ENCODE results near the gene PTPRD. TPM values are rescaled to one million over a fixed set of nuclear protein-coding genes. Genes with fewer than 3 reads are reported as not detected.

Gene PTPRD
- total RNA-seq, 1 donor from 2014 or later, result 109 TPM

GRCh38 chr9:9565700-9566099, 1047.1 kb downstream of the PTPRD start:
- TF ChIP-seq CTCF (IDR thresholded peaks at IDR 0.05; ENCODE audit: unreplicated experiment), result no peak
- peaks cover 3% of the 10 kb centered on the region for H3K27me3 Mint-ChIP-seq (ENCODE audit: low read depth)
- no peak overlapping the region for H3K4me3 Mint-ChIP-seq
- H3K9me3 Mint-ChIP-seq, result peaks cover 4% of the 10 kb centered on the region
- DNase-seq (ENCODE audit: low spot score in 2 of 2, unreplicated experiment in 2 of 2), result no peak
- no peaks in the 10 kb centered on the region for H3K36me3 Mint-ChIP-seq
- H3K4me1 Mint-ChIP-seq, result peaks cover 8% of the 10 kb centered on the region
- H3K27ac Mint-ChIP-seq, result no peak overlapping the region

GRCh38 chr9:9563817-9564216, 1049.0 kb downstream of the PTPRD start:
- H3K4me3 Mint-ChIP-seq, result no peak overlapping the region
- H3K4me1 Mint-ChIP-seq, result peaks cover 5% of the 10 kb centered on the region
- no peak for TF ChIP-seq CTCF (IDR thresholded peaks at IDR 0.05; ENCODE audit: unreplicated experiment)
- peaks cover 3% of the 10 kb centered on the region for H3K27me3 Mint-ChIP-seq (ENCODE audit: low read depth)
- DNase-seq (ENCODE audit: low spot score in 2 of 2, unreplicated experiment in 2 of 2), result no peak
- no peaks in the 10 kb centered on the region for H3K36me3 Mint-ChIP-seq
- H3K9me3 Mint-ChIP-seq, result peaks cover 7% of the 10 kb centered on the region
- no peak overlapping the region for H3K27ac Mint-ChIP-seq

- Mint-ChIP-seq H3K4me3 (no peak overlapping the region), H3K36me3 (no peaks in the 10 kb centered on the region), H3K27me3 (ENCODE audit: low read depth) (no peaks in the 10 kb centered on the region), H3K9me3 (peaks cover 7% of the 10 kb centered on the region), H3K27ac (no peak overlapping the region), H3K4me1 (peaks cover 22% of the 10 kb centered on the region)
- TF ChIP-seq CTCF (IDR thresholded peaks at IDR 0.05; ENCODE audit: unreplicated experiment), result no peak
- DNase-seq (ENCODE audit: low spot score in 2 of 2, unreplicated experiment in 2 of 2), result no peak
These were observed 1052.3 kb downstream of the PTPRD start for GRCh38 chr9:9560382-9561035.

GRCh38 chr9:9558907-9559306, 1053.9 kb downstream of the PTPRD start:
- no peaks in the 10 kb centered on the region for H3K27me3 Mint-ChIP-seq (ENCODE audit: low read depth)
- H3K36me3 Mint-ChIP-seq, result no peaks in the 10 kb centered on the region
- no peak overlapping the region for H3K4me3 Mint-ChIP-seq
- H3K9me3 Mint-ChIP-seq, result peaks cover 7% of the 10 kb centered on the region
- no peak for TF ChIP-seq CTCF (IDR thresholded peaks at IDR 0.05; ENCODE audit: unreplicated experiment)
- no peak for DNase-seq (ENCODE audit: low spot score in 2 of 2, unreplicated experiment in 2 of 2)
- H3K27ac Mint-ChIP-seq, result no peak overlapping the region
- H3K4me1 Mint-ChIP-seq, result peaks cover 25% of the 10 kb centered on the region

GRCh38 chr9:9557804-9558334, 1054.9 kb downstream of the PTPRD start:
- Mint-ChIP-seq H3K27me3 (ENCODE audit: low read depth) (no peaks in the 10 kb centered on the region), H3K4me3 (no peak overlapping the region), H3K27ac (peak overlapping the region; percentile 80), H3K9me3 (peaks cover 7% of the 10 kb centered on the region), H3K36me3 (no peaks in the 10 kb centered on the region), H3K4me1 (peaks cover 29% of the 10 kb centered on the region)
- no peak for TF ChIP-seq CTCF (IDR thresholded peaks at IDR 0.05; ENCODE audit: unreplicated experiment)
- DNase-seq (ENCODE audit: low spot score in 2 of 2, unreplicated experiment in 2 of 2), result no peak

All from mesothelial cell of epicardium (in vitro differentiated cells).